Stimulated activated CD4-positive, alpha-beta T cell treated with anti-CD3 and anti-CD28 coated beads, TNF-alpha, amount 100 ng/mL, for 4 hours (primary cell): ENCODE measurements around the gene RTL1.

Experiments
- DNase-seq, 3 experiments: peaks; one replicate each; pipeline ENCODE4 v3.0.0-alpha.2; 2020; ENCODE audit warnings: low read depth in 3 of 3

Gene RTL1

GRCh38 chr14:100866666-100867630 lies 36.6 kb downstream of the RTL1 start:
- no peak for DNase-seq

- no peak for DNase-seq
These were observed 37.6 kb downstream of the RTL1 start for GRCh38 chr14:100865682-100866591.

GRCh38 chr14:100864960-100865681 lies 38.4 kb downstream of the RTL1 start:
- no peak for DNase-seq

GRCh38 chr14:100864206-100864605 lies 39.3 kb downstream of the RTL1 start:
- DNase-seq: no peak

- no peak for DNase-seq
These were observed 40.7 kb downstream of the RTL1 start for GRCh38 chr14:100862793-100863192.

GRCh38 chr14:100862277-100862676 lies 41.2 kb downstream of the RTL1 start:
- no peak for DNase-seq

- DNase-seq: no peak
These were observed 41.6 kb downstream of the RTL1 start for GRCh38 chr14:100861937-100862247.

- DNase-seq: no peak
These were observed 42.2 kb downstream of the RTL1 start for GRCh38 chr14:100861188-100861936.

GRCh38 chr14:100860556-100861187 lies 42.9 kb downstream of the RTL1 start:
- no peak for DNase-seq

- no peak for DNase-seq
These were observed 43.7 kb downstream of the RTL1 start for GRCh38 chr14:100859781-100860180.

GRCh38 chr14:100858838-100859220 lies 44.7 kb downstream of the RTL1 start:
- DNase-seq: no peak

GRCh38 chr14:100857923-100858837 lies 45.3 kb downstream of the RTL1 start:
- no peak for DNase-seq

- no peak for DNase-seq
These were observed 46.1 kb downstream of the RTL1 start for GRCh38 chr14:100857233-100857922.

- DNase-seq: no peak
These were observed 47.2 kb downstream of the RTL1 start for GRCh38 chr14:100856056-100856950.

GRCh38 chr14:100855256-100855930 lies 48.1 kb downstream of the RTL1 start:
- DNase-seq: no peak

GRCh38 chr14:100854435-100854834 lies 49.1 kb downstream of the RTL1 start:
- DNase-seq: no peak

- no peak for DNase-seq
These were observed 51.4 kb downstream of the RTL1 start for GRCh38 chr14:100851946-100852620.
